Measurements from ENCODE around the gene TOGARAM2. TPM values are rescaled to one million over a fixed set of nuclear protein-coding genes. Genes with fewer than 3 reads are reported as not detected.

The TOGARAM2 gene
- total and polyA plus RNA-seq, 4 donors = 1.3 to 10.6 (median 8.4) TPM

DNA sequence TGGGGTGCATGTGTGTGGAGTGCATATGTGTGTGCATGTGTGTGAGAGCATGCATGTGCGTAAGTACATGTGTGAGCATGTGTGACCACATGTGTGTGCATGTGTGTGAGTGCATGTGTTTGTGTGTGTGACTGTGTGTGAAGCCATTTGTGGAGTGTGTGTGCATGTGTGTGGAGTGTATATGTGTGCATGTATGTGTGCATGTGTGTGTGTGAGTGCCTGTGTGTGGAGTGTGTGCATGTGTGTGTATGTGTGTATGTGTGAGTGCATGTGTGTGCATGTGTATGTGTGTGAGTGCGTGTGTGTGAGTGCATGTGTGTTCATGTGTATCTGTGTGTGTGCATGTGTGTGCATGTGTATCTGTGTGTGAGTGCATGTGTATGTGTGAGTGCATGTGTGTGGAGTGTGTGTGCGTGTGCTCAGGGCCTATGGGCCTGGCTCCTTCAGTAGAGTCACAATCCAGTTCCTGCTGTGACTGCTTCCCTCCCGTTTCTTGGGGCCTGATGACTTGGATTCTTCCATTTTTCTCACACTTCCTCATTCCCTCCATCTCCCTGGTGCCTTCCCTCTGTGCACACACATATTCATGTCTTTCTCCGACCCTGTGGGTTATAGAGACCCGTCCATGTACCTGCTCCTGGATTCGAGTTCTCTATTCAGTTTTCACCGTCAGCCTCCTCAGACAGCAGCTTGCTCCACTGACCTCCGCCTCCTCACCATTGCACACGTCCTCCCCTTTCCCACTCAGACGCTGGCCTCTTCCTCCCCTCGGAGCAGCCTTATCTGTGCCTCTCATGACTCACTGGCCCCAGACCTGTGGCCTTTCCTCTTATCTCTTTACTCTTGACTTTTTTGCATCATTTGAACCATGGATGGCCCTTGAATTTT lies 25.2 kb downstream of the TOGARAM2 start:
- peaks cover 17% of the 10 kb centered on the region for H3K4me1 ChIP-seq (ENCODE audit: control insufficient read depth, insufficient read depth, low read length)

DNA sequence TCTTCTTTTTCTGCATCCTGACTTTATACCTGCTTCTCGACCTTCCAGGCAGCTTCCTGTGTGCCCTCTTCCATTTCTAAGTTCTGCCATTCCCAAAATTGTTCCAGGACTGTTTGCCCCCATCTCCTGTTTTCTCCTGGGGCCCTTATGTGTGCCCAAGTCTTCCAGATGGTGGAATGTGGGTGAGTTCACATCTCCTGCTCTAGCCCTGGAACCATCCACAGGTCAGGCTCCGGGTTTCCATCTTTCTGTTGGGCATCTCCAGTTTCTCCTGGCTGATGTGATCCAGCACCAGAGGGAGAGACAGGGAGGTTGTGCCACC lies 25.8 kb downstream of the TOGARAM2 start:
- peaks cover 23% of the 10 kb centered on the region for H3K4me1 ChIP-seq (ENCODE audit: control insufficient read depth, insufficient read depth, low read length)
- H3K36me3 ChIP-seq (ENCODE audit: control insufficient read depth, insufficient read depth, low read length) = peaks cover 15% of the 10 kb centered on the region
- no peak for DNase-seq (ENCODE audit: low read depth in 4 of 6, low spot score in 6 of 6)
- WGBS (ENCODE audit: insufficient coverage) = 100% methylated on average over 1 of the region's 2 CpGs
- H3K9me3 ChIP-seq (ENCODE audit: control insufficient read depth, insufficient read depth, low read length) = no peaks in the 10 kb centered on the region
- H3K27ac ChIP-seq (ENCODE audit: low read depth, low read length) = no peak overlapping the region
- no peaks in the 10 kb centered on the region for H3K27me3 ChIP-seq (ENCODE audit: control insufficient read depth, insufficient read depth, low read length)
- H3K4me3 ChIP-seq (ENCODE audit: low read depth, low read length) = no peak overlapping the region

More for the DNA sequence above, 25.2 kb downstream of the TOGARAM2 start:
- 67% methylated on average over 12 of the region's 12 CpGs for WGBS (ENCODE audit: insufficient coverage)
- Histone ChIP-seq H3K27me3 (ENCODE audit: control insufficient read depth, insufficient read depth, low read length) (no peaks in the 10 kb centered on the region), H3K4me3 (ENCODE audit: low read depth, low read length) (no peak overlapping the region), H3K27ac (ENCODE audit: low read depth, low read length) (no peak overlapping the region), H3K36me3 (ENCODE audit: control insufficient read depth, insufficient read depth, low read length) (peaks cover 15% of the 10 kb centered on the region), H3K9me3 (ENCODE audit: control insufficient read depth, insufficient read depth, low read length) (no peaks in the 10 kb centered on the region)
- no peak for DNase-seq (ENCODE audit: low read depth in 4 of 6, low spot score in 6 of 6)

DNA sequence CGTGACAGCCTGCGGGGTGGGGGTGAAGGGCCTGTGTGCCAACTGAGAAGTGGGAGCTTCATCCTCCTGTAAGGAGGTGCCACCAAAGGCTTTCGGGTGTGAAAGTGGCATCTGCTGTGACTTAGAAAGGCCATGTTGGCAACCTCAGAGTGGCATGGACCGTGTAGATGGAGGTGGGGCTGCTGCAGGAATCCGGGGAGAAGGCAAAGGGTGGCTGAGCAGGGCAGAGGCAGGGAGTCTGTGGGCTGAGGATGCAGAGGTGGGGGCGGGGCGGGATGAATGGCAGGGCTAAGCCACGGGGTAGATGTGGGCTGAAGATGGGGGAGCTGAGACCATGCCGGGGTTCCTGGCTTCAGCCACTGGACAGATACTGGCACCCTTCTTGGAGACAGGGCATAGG lies 28.2 kb downstream of the TOGARAM2 start:
- peaks cover 7% of the 10 kb centered on the region for H3K36me3 ChIP-seq (ENCODE audit: control insufficient read depth, insufficient read depth, low read length)
- H3K4me1 ChIP-seq (ENCODE audit: control insufficient read depth, insufficient read depth, low read length) = peaks cover 34% of the 10 kb centered on the region
- no peak overlapping the region for H3K4me3 ChIP-seq (ENCODE audit: low read depth, low read length)
- DNase-seq (ENCODE audit: low read depth in 4 of 6, low spot score in 6 of 6) = no peak
- no peaks in the 10 kb centered on the region for H3K9me3 ChIP-seq (ENCODE audit: control insufficient read depth, insufficient read depth, low read length)
- 92% methylated on average over 9 of the region's 9 CpGs for WGBS (ENCODE audit: insufficient coverage)
- no peak overlapping the region for H3K27ac ChIP-seq (ENCODE audit: low read depth, low read length)
- H3K27me3 ChIP-seq (ENCODE audit: control insufficient read depth, insufficient read depth, low read length) = no peaks in the 10 kb centered on the region

DNA sequence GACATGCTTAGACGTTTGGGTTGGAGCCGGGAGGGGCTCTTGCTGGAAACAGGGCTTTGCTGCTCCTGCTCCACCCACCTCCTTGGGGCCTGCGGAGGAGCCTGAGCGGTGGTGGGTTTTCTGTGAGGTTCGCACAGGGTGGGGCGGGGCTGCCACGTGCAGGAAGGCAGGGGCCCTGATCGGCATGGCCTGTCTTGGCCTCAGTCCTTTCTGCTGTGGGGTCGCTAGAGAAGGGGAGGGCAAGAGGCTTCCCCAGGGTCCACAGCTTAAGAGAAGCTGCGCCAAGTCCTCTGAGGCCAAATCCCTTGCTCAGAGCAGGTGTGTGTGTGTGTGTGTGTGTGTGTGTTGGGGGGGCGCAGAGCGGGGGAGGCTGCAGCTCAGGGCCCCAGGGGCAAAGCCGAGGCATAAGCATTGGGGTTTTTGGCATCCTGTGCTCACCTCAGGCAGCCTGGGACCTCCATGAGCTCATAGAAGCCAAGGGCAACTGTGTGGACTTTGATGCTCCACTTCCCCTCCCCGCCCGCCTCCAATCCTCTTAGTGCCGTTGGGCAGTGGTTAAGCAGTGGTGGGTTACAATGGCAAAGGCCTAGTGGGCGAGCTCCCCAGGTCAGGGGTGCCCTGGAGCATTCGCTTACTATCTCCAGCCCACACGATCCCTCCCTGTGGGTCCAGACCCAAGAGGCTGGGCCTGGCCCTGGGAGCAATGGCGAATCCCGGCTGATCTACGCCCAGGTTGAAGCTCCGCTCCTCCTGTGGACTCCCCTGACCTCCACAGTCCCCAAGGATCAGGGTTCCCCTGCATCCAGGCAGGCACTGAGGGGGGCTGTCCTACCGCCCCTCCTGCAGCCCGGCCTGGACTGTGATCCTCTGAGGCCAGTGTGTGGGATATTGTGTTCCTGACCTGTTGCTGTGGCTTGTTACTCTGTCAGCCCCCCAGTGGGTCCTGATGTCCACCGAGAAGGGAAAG lies 28.9 kb downstream of the TOGARAM2 start:
- peaks cover 34% of the 10 kb centered on the region for H3K4me1 ChIP-seq (ENCODE audit: control insufficient read depth, insufficient read depth, low read length)
- 74% methylated on average over 21 of the region's 26 CpGs for WGBS (ENCODE audit: insufficient coverage)
- H3K27ac ChIP-seq (ENCODE audit: low read depth, low read length) = no peak overlapping the region

DNA sequence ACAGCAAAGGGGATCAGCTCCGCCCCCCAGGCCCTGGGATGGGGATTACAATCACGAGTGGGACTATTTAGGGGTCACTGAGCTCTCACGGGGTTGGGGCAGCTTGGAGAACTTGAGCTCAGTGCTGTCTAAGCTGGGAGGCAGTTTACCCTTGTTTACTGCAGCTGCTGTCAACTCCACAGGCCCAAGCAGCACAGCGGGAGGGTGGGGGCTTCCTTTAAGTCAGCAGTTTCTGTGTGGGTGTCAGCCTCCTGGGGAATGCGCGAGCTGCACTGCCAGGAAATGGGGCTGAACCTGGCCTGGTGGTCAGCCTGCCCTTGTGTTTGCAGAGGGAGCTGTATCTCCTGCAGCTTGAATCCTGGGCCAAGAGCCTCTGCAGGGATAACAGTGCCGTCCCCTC lies 29.8 kb downstream of the TOGARAM2 start:
- peak in 1 of 6 donors; percentile 47 for DNase-seq (ENCODE audit: low read depth in 4 of 6, low spot score in 6 of 6)
- Histone ChIP-seq H3K27ac (ENCODE audit: low read depth, low read length) (peak overlapping the region; percentile 15), H3K9me3 (ENCODE audit: control insufficient read depth, insufficient read depth, low read length) (no peaks in the 10 kb centered on the region), H3K36me3 (ENCODE audit: control insufficient read depth, insufficient read depth, low read length) (peaks cover 7% of the 10 kb centered on the region), H3K27me3 (ENCODE audit: control insufficient read depth, insufficient read depth, low read length) (no peaks in the 10 kb centered on the region), H3K4me3 (ENCODE audit: low read depth, low read length) (no peak overlapping the region), H3K4me1 (ENCODE audit: control insufficient read depth, insufficient read depth, low read length) (peaks cover 38% of the 10 kb centered on the region)
- 43% methylated on average over 7 of the region's 7 CpGs for WGBS (ENCODE audit: insufficient coverage)

More for the DNA sequence above, 28.9 kb downstream of the TOGARAM2 start:
- H3K36me3 ChIP-seq (ENCODE audit: control insufficient read depth, insufficient read depth, low read length) = peaks cover 7% of the 10 kb centered on the region
- no peak overlapping the region for H3K4me3 ChIP-seq (ENCODE audit: low read depth, low read length)
- no peaks in the 10 kb centered on the region for H3K27me3 ChIP-seq (ENCODE audit: control insufficient read depth, insufficient read depth, low read length)
- DNase-seq (ENCODE audit: low read depth in 4 of 6, low spot score in 6 of 6) = no peak
- no peaks in the 10 kb centered on the region for H3K9me3 ChIP-seq (ENCODE audit: control insufficient read depth, insufficient read depth, low read length)

DNA sequence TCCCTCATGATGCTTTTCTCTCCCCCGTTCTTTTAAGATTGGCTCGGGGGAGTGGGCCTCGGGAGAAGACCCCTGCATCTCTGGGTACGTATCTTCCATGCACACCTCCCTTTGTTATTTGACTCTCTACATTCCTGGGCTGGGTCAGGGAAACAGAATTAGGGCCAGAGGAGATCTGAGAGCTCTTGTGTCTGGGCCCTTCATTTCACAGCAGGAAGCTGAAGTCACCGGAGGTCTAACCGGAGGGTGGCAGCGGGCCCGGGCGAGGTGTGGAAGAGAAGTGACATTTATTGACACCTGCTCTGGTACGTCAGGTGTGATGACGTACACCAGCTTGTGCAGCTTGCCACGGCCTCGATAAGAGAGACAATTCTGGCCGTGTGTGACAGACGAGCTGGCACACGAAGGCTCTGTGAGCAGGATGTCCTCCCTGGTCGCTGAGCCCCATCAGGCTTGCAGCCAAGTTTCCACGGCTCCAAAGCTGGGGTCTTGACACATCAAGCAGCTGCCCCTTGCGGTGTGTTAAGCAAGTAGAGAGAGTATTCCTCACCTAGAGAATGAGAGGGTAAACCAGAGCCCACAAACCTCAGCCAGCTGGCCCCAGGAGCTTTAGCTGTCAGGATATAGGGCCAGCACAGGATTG lies 30.4 kb downstream of the TOGARAM2 start:
- Histone ChIP-seq H3K4me3 (ENCODE audit: low read depth, low read length) (no peak overlapping the region), H3K27me3 (ENCODE audit: control insufficient read depth, insufficient read depth, low read length) (no peaks in the 10 kb centered on the region), H3K27ac (ENCODE audit: low read depth, low read length) (no peak overlapping the region), H3K4me1 (ENCODE audit: control insufficient read depth, insufficient read depth, low read length) (peaks cover 39% of the 10 kb centered on the region), H3K9me3 (ENCODE audit: control insufficient read depth, insufficient read depth, low read length) (no peaks in the 10 kb centered on the region), H3K36me3 (ENCODE audit: control insufficient read depth, insufficient read depth, low read length) (peaks cover 7% of the 10 kb centered on the region)
- 27% methylated on average over 15 of the region's 19 CpGs for WGBS (ENCODE audit: insufficient coverage)
- peak in 2 of 6 donors; percentile 74 to 80 for DNase-seq (ENCODE audit: low read depth in 4 of 6, low spot score in 6 of 6)

DNA sequence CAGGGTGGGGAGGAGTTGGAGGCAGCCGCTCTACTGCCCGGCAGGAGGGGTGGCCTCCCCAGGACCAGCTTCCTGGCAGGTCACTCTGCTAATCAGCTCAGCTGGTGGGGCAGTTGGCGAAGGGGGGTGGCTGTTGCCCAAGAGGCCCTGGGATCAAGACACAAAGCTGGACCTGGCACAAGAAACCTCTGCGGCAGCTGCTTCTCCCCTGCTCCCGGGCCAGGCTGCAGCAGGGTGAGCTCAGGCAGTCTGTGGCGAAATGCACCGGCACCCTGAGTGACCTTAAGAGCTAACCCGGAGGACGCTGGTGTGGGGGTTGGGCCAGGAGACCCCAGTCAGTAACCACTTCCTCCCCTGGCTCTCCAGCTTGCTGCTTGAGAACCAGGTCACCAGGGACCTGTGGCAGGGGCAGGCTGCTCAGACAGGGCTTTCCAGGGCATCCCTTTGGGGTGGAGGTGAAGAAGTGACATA lies 31.1 kb downstream of the TOGARAM2 start:
- H3K27ac ChIP-seq (ENCODE audit: low read depth, low read length) = no peak overlapping the region
- WGBS (ENCODE audit: insufficient coverage) = 33% methylated on average over 7 of the region's 9 CpGs
- H3K36me3 ChIP-seq (ENCODE audit: control insufficient read depth, insufficient read depth, low read length) = peaks cover 7% of the 10 kb centered on the region
- H3K27me3 ChIP-seq (ENCODE audit: control insufficient read depth, insufficient read depth, low read length) = no peaks in the 10 kb centered on the region
- no peak overlapping the region for H3K4me3 ChIP-seq (ENCODE audit: low read depth, low read length)
- no peaks in the 10 kb centered on the region for H3K9me3 ChIP-seq (ENCODE audit: control insufficient read depth, insufficient read depth, low read length)
- H3K4me1 ChIP-seq (ENCODE audit: control insufficient read depth, insufficient read depth, low read length) = peaks cover 39% of the 10 kb centered on the region
- peak in 1 of 6 donors; percentile 21 for DNase-seq (ENCODE audit: low read depth in 4 of 6, low spot score in 6 of 6)

DNA sequence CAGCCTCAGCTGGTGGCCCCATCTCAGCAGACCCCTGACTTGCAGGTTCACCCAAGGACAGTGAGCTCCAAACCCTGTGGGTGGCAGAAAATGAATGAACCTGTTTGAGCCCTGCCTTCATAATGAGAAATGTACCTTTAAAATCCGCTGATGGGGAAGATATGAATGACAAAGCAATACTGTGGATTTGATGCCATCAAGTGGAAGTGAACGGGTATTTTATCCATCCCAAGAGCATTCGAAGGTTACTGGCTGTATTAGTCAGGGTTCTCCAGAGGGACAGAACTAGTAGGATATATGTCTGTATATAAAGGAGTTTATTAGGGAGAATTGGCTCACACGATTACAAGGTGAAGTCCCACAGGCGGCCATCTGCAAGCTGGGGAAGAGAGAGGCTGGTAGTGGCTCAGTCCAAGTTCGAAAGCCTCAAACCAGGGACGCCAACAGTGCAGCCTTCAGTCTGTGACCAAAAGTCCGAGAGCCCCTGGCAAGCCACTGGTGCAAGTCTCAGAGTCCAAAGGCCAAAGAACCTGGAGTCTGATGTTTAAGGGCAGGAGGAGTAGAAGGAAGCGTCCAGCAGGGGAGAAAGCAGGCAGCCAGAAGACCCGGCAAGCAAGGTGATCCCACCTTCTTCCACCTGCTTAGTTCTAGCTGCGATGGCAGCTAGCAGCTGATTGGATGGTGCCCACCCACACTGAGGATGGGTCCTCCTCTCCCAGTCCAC lies 32.1 kb downstream of the TOGARAM2 start:
- peaks cover 39% of the 10 kb centered on the region for H3K4me1 ChIP-seq (ENCODE audit: control insufficient read depth, insufficient read depth, low read length)
- WGBS (ENCODE audit: insufficient coverage) = 74% methylated on average over 11 of the region's 11 CpGs
- DNase-seq (ENCODE audit: low read depth in 4 of 6, low spot score in 6 of 6) = peak in 2 of 6 donors; percentile 22 to 57
- peaks cover 10% of the 10 kb centered on the region for H3K36me3 ChIP-seq (ENCODE audit: control insufficient read depth, insufficient read depth, low read length)
- H3K27ac ChIP-seq (ENCODE audit: low read depth, low read length) = no peak overlapping the region
- H3K9me3 ChIP-seq (ENCODE audit: control insufficient read depth, insufficient read depth, low read length) = no peaks in the 10 kb centered on the region
- H3K4me3 ChIP-seq (ENCODE audit: low read depth, low read length) = no peak overlapping the region
- H3K27me3 ChIP-seq (ENCODE audit: control insufficient read depth, insufficient read depth, low read length) = no peaks in the 10 kb centered on the region

DNA sequence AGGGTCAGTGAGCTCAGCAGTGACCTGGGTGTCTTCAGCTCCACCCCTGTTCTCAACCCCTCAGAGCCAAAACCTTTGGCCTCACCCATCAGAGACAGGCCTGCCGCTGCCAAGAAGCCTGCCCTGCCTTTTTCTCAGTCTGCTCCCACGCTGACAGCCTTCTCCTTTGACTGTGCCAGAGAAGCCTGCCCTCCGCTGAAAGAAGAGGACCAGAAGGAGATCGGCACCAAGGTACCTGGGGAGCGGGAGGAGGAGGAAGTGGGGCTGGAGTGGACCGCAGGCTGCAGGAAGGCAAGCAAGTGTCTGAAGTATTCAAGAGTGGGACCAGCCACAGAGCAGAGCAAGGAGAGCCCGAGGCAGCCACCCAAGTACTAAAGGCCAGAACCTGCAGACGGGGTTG lies 33.2 kb downstream of the TOGARAM2 start:
- no peak for DNase-seq (ENCODE audit: low read depth in 4 of 6, low spot score in 6 of 6)
- WGBS (ENCODE audit: insufficient coverage) = 82% methylated on average over 8 of the region's 8 CpGs
- Histone ChIP-seq H3K4me3 (ENCODE audit: low read depth, low read length) (no peak overlapping the region), H3K27me3 (ENCODE audit: control insufficient read depth, insufficient read depth, low read length) (no peaks in the 10 kb centered on the region), H3K36me3 (ENCODE audit: control insufficient read depth, insufficient read depth, low read length) (peaks cover 10% of the 10 kb centered on the region), H3K9me3 (ENCODE audit: control insufficient read depth, insufficient read depth, low read length) (no peaks in the 10 kb centered on the region), H3K4me1 (ENCODE audit: control insufficient read depth, insufficient read depth, low read length) (peaks cover 39% of the 10 kb centered on the region), H3K27ac (ENCODE audit: low read depth, low read length) (no peak overlapping the region)

Measured in spinal cord (tissue), 10 donors.